Left colon (tissue), 2 donors: ENCODE measurements around the gene SPOCK1. TPM values are rescaled to one million over a fixed set of nuclear protein-coding genes. Genes with fewer than 3 reads are reported as not detected.

Source experiments
- ATAC-seq: fragments of 200-7000 bp; cut with Tn5 transposase; one replicate; pipeline ENCODE4 v1.9.1; 2020; ENCODE audit warnings: mild to moderate bottlenecking, moderate library complexity
- DNase-seq, 2 donors: peaks; one replicate each; pipeline ENCODE4 v3.0.0-alpha.2; 2020
- intact Hi-C, 2 donors: fragments of 100-400 bp; cut with DNase I in 1 of 2; cut with micrococcal nuclease in 1 of 2; formaldehyde crosslinking; loops; one replicate each; pipeline versions ENCODE4 v1.11.2 to v1.14.0; 2022; cut with DNase I, micrococcal nuclease
- total RNA-seq, 2 donors: library from RNA; stranded (reverse); fragmentation: NEBNext Ultra II Directional; extraction: Animal tissue kit (Norgen Biotek cat#: 25700); gene quantifications; one replicate each; pipeline ENCODE4 v1.2.1, GENCODE V29; 2021
- donor health status: DM: no; HTN: no; CAD: no.
- donor health status: DM: yes; HTN: yes; CAD: no.

Gene SPOCK1
- total RNA-seq, 2 donors from 2014 or later, result 2.3 to 11.1 TPM

DNA sequence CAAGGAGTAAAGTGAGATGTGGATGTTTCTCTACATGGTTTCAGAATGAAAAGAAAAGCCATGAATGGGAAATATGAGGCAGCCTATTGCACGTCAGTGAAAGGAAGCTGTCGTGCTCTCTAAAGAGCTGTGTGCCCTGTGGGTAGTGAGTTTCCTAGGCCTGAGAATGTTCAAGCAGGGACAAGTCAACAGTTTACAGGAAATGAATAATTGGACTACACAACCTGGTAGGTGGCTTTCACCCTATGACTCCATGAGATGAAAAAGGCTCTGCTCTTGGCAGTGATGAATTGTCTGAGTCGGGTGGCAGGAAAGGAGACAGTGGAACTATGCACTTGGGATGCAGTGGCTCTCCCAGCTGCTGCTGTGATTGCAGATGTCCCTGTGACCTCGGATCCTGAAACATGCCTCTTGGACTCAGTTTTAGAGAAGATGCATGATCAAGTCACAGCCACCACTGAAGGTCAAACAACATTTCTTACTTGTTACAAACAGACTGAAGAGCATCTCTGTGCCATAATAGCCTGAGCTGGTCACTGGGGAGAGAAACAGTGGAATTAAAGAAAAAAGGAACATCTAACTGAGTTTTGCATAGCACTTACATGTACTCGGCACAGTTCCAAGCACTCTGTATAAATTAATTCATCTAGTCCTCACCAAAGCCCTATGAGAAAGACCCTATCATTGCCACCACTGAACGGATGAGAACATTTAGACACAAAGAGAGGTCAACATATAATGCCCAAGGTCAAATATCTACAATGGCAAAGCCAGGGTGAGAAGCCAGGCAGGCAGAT lies 293.7 kb downstream of the SPOCK1 start:
- intact Hi-C loops, result no loop called here
- ATAC-seq (no peak), DNase-seq (no peak)

DNA sequence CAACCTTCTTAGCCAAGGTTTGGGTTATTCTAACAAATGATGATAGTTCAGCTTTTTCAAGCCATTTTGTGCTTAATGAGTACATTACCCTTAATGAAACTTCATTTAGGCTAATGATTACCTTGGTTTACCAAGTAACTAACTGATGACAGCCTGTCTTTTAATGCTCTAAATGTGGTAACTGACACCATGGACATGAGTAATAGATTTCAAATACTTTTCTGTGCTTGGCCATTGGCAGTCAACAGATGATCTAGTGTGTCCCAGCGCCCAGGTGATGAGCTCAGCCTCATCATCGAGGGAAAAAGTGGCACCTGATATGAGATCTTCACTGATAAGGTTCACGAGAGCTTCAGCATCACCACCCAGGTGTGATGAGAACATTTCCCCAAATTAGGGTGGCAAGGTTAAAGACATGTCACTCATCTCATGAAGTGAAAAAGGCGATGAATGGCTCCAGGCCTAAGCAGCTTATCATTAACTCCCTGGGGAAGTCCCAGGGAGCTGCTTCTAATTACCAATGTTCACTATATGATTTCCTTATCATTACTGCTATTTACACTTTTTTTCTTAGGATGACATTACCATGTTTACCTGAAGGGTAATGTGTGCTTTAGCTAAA lies 296.0 kb downstream of the SPOCK1 start:
- DNase-seq, result no peak
- intact Hi-C loops, result no loop called here
- no peak for ATAC-seq

DNA sequence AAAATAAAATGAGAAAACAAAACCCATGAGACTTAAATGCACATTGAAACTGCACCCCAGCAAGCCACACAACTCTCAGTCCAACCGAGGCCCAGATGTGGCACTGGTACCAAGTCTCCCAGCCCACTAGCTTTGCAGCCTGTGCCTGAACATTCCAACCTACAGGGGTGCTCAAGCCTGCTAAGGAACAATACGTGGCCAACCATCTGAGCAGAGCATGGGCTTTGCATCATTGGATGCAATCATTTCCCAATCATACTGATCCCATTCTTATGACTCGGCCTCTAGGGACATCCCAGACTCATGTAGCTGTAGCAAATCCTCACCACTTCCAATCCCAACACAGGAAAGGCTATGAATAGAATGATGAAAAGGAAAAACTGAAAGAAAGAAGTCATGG lies 297.2 kb downstream of the SPOCK1 start:
- DNase-seq (no peak), ATAC-seq (no peak)
- intact Hi-C loops, result no loop called here

DNA sequence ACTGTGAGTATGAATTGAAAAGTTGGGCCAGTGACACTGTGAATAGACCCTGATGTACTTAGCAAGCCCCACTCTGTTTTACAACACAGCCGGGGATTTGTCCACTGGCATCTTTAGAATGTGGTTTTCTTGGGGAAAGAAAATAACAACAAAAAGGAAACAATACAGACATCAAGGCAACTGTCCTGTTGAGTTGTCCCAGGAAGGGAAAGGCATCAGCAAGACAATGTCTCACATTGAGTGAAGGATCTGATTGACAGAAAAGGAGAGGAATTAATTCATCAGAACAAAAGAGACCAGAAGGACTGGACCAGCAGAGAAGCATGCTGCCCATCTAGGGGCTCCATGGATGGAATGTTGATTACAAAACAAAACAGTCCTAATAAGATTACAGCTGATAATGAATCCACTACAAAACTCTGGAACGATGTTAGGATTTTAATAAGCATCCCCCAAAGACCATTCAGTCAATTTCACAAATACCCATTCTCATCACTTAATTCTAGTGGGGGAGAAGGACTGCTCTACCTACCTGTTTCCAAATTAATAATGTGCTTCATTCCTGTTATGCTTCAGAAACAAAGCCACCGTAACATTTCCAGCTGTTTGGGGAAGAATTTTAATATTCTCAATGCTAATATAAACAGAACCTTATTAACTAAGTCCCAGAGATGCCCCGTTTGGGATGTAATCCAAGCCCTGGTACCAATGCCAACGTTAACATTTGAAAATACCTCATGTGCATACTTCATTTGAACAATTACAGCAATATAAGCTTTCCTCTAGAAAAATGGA lies 298.0 kb downstream of the SPOCK1 start:
- intact Hi-C loops, result no loop called here
- no peak for DNase-seq
- ATAC-seq, result no peak

DNA sequence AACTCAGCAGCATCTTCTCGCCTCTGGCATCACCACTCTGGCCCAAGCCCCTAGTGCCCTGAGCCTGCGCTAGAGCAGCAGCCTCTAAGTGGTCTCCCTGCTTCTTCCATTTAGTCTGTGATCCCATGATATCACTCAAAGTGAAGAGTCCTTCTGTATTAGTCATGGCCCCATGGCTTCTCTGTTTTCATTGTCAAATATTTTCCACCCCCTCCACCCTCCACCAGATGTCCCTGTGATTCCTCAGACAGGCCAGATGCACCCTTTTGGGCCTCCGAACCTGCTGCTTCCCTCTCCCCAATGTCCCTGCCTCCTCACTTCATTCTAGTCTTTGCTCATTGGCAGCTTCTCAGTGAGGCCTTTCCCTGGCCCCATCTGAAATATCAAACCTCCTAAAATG lies 299.2 kb downstream of the SPOCK1 start:
- intact Hi-C loops, result no loop called here
- ATAC-seq, result no peak

DNA sequence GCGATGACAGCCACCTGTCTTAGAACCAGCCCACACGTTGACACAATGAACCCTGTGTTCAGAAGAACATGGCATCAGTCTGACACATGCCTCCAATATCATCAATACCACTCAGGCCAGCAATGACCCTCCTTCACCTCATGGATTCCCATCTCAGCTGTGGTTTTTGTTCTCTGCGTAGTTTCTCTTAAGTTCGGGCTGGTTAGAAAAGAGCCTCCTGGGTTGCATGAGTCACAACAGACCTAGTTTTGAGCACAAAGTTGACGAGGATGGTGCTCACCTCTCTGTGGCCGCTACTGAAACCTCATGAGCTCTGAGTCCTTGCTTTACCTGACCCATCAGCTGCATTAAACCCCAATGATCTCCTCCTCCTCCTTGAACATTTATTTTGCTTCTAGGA lies 299.9 kb downstream of the SPOCK1 start:
- no peak for ATAC-seq
- DNase-seq, result no peak
- intact Hi-C loops, result no loop called here

More for the DNA sequence above, 299.2 kb downstream of the SPOCK1 start:
- DNase-seq, result no peak

DNA sequence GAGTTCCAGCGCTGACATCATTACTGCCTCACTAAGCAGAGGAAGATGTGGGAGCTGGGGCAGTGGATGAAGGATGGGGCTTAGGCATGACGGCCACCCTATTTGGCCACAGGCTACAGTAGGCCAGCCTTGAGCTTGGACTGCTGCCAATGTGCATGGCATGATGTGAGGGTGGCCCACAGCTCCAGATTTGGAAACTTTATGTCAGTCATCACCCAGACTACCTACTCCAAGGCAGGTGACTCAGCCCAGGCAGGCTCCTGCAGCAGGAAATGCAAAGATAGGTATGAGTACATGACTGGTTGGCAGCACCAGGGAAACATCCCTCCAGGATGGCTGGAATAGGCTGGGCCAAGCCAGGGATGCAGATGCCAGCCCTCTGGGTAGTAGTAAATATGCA lies 303.6 kb downstream of the SPOCK1 start:
- ATAC-seq, result no peak
- intact Hi-C loops, result no loop called here

DNA sequence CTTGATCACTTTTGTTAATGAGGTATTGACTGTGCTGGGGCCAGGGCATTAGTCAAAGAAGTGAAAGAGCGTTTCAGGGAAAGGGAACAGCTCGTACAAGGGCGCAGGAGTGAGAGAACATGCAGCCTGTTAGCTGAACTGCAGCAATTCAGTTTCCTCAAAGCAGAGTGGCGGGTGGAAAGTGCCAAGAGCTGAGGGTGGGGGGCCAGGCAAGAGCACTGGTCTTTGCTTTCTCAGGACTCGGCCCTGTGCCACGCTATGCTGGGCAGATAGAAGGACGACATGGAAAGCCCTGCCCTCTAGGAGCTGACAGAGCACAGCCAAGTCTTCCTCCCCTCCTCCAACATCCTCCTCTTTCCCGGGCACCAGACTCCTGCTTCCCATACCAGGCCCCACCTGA lies 304.8 kb downstream of the SPOCK1 start:
- ATAC-seq, result no peak
- intact Hi-C loops, result no loop called here
- DNase-seq, result no peak

More for the DNA sequence above, 303.6 kb downstream of the SPOCK1 start:
- DNase-seq, result no peak

DNA sequence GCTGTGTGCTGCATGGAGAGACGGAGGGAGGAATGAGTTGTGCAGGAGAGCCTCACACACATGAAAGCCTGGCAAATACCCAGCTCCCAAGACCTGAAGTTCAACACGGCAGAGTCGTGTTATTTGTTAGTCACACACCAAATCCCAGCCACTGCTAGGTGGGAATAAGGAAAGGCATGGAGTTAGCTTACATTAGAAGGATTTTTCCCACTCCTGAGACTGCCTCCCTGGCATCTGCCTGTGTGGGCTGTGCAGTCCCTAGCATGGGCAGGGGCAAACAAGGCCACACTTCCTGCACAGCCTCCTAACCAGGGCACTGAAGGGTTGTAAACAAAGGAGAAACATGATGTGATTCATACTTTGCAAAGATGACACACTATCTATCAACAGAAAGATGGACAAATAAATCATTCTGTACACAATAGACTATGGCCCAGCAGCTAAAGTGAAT lies 306.8 kb downstream of the SPOCK1 start:
- ATAC-seq, result no peak
- intact Hi-C loops, result no loop called here

DNA sequence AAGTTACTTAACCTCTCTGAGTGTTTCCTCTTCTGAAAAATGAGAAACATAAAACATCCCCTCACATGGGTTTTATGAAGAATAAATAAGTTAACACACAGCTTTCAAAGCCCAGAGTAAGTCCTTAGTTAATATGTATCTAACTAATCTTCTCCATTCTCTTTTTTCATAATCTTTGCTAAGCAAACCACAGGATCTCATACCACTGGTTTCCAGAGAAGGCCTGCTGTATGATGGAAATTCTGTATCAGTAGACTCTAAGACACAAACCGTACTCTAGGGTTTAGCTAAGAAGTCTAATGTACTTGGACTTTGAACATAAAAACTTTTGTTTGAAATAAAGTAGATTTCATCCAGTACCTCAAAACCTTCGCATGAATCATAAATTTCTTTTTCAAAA lies 307.9 kb downstream of the SPOCK1 start:
- no peak for DNase-seq
- intact Hi-C loops, result no loop called here
- no peak for ATAC-seq

More for the DNA sequence above, 306.8 kb downstream of the SPOCK1 start:
- no peak for DNase-seq

DNA sequence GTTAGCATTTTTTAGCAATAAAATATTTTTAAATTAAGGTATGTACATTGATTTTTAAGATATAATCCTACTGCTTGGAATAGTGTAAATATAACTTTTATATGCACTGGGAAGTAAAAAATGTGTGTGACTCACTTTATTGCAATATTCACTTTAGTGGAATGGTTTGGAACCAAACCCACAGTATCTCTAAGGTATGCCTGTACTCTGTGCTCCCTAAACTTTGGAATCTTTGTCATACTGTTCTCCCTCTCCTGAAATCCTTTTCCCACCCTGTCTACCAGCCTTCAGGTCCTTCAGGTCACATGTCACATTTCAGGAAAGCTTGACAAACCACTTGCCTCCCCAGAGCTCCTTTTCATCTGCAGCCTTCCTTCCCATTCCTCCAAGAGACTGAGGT lies 308.7 kb downstream of the SPOCK1 start:
- intact Hi-C loops, result no loop called here
- DNase-seq (no peak), ATAC-seq (no peak)

DNA sequence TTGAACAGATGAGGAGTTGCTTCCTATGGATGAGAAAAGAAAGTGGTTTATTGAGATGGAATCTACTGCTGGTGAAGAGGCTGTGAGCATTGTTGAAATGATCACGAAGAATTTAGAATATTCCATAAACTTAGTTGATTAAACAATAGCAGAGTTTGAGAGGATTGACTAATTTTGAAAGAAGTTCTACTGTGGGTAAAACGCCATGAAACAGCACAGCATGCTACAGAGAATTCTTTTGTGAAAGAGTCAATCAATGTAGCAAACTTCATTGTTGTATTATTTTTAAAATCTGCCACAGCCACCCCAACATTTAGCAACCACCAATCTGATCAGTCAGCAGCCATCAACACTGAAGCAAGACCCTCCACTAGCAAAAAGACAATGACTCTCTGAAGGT lies 309.1 kb downstream of the SPOCK1 start:
- intact Hi-C loops, result no loop called here

DNA sequence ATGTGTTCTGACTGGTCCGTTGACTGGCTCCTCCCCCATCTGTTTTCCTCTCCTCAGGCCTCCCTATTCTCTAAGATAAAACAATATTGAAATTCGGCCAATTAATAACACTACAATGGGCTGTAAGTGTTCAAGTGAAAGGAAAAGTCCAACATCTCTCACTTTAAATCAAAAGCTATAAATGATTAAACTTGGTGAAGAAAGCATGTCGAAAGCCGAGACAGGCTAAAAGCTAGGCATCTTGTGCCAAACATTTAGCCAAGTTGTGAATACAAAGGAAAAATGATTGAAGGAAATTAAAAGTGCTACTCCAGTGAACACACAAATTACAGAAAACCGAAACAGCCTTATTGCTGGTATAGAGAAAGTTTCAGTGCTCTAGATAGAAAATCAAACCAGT lies 310.6 kb downstream of the SPOCK1 start:
- intact Hi-C loops, result no loop called here
- ATAC-seq (no peak), DNase-seq (no peak)

More for the DNA sequence above, 309.1 kb downstream of the SPOCK1 start:
- DNase-seq, result no peak
- ATAC-seq, result no peak

DNA sequence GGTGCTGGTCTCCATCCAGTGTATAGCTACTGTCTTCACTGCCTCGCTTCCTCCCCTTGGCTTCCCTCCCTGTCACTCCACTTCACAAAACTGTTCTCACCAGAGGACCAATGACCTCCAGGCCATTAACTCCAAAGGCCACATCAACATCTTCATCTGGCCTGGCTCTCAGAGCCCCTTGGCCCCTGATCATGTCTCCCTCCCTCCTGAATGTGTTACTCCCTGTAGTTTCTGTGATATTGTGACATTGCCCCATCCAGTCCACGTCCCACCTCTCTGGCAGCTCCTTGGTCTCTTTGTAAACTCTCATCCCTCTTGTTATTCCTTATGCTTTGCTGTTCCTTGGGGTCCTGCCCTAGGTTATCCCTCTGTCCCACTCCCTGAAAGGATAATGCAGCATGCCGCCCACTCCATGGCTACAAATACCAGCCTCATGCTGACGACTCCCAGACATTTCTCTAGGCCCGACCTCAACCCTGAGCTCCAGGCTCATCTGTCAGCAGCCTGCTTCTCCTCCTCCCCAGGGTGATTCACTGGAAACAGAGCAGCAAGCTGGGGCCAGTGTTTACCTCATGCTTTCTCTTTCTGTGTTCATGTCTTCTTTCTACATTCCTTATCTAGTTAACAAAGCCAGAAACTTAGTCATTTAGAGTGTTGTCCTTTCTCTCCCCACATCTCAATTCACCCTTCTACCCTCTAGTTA lies 312.2 kb downstream of the SPOCK1 start:
- DNase-seq (no peak), ATAC-seq (no peak)
- intact Hi-C loops, result no loop called here

DNA sequence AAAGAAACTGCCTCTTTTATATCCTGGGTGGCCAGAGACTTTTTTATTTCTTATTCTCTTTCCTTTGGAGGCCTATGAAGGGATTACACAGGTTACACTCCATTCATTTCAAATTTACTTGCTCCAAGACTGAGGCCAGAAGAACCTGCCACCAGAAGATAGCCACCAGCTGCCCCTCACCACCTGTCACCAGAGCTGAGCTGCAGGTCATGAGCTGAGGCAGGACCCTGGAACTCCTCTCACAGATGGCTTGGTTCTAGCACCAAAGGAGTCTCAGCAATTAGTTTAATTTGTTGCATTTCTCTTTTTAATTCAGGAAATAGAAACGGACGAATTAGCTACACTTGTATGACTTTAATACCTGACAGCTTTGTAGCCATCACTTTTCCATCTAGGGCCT lies 313.9 kb downstream of the SPOCK1 start:
- ATAC-seq, result no peak
- intact Hi-C loops, result no loop called here
- no peak for DNase-seq

DNA sequence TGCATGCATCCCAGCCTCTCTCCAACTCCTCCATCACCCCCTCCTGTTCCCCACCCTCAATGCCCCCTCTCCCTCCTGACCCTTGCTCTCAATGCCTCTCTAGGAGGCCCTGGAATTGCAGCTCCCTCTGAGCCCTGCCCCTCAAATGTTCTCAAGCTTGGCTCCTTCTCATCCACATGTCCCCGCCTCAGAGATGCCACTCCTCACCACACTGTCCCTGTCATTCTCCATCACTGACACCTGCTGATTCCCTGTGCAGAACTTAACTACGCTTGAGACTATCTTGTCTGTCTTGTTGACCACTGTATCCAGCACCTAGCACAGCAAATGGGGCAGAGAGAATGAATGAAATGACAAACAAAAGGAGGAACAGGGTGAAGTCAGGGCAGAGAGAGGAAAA lies 314.4 kb downstream of the SPOCK1 start:
- intact Hi-C loops, result no loop called here
- no peak for ATAC-seq
- no peak for DNase-seq

DNA sequence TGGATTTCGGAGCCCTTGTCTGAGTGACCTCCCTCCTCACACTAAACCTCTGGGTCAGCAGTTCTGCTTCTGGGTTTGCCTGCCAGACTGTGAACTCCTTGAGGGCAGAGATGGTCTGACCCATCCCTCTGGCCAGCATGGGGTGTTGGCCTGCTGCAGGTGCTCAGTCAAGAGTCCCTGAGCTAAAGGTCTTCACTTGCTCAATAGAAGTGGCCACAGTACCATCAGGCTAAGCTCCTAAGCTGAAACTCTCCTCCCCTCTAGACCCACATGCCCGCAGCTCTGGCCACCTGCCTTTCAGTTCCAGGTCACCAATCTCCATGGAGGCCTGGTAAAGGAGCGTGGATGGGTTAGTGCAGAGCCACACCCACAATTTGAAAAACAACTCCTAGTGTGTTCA lies 316.6 kb downstream of the SPOCK1 start:
- no peak for DNase-seq
- no peak for ATAC-seq
- intact Hi-C loops, result no loop called here

DNA sequence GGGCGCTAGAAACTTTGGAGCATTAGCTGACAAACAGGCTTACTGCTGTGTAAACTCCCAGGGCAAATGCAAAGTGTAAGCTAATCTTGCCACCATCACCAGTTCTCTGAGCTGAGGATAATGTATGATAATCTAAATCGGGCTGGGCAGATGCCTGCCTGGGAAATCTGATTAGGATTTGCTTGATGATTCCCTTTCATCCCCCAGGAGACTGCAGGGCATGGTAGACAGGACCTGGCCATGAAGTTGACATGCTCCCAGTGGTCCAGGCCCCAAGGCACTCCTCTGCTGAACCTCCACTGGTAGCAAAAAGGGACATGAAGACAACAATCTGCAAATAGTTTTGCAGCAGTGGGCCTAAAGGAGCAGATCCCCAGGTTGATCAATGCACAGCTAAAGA lies 317.5 kb downstream of the SPOCK1 start:
- ATAC-seq (no peak), DNase-seq (no peak)
- intact Hi-C loops, result no loop called here

DNA sequence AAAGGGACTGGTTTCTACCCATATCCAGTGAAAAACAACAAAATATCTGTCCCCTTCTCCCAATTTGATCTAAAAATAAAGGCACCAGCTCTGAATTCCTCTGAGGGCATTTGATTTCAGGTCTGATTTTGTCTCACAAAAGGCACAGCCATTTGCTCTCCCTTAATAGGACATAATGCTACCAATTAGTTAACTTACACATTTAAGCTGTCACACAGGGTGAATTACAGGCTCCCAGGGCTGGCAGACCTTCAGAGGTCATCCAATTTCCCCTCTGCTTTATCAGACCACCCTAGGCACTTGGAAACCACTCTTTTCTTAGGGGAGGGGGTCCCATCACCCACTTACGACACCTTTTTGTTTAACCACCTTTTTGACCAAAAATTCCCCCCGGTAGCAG lies 319.9 kb downstream of the SPOCK1 start:
- intact Hi-C loops, result no loop called here
- DNase-seq (no peak), ATAC-seq (no peak)
